Spinal cord (tissue), 10 donors: Measurements from ENCODE around the gene FAM117B. TPM values are rescaled to one million over a fixed set of nuclear protein-coding genes. Genes with fewer than 3 reads are reported as not detected.

ENCODE experiments used
- DNase-seq, 6 donors: peaks; one replicate each; pipeline versions ENCODE4 v3.0.0 to v3.0.0-alpha.2; 2013 to 2015; ENCODE audit warnings: low spot score in 6 of 6, low read depth in 4 of 6
- H3K27ac ChIP-seq: one replicate; pipeline ENCODE4 v1.5.1; 2013; ENCODE audit warnings: low read depth, low read length, control low read depth
- H3K27me3 ChIP-seq: one replicate; pipeline ENCODE4 v1.6.1; 2013; ENCODE audit warnings: low read length; ENCODE audit not compliant: control insufficient read depth, insufficient read depth
- H3K36me3 ChIP-seq: one replicate; pipeline ENCODE4 v1.6.1; 2013; ENCODE audit warnings: low read length; ENCODE audit not compliant: control insufficient read depth, insufficient read depth
- H3K4me1 ChIP-seq: one replicate; pipeline ENCODE4 v1.6.1; 2013; ENCODE audit warnings: low read length; ENCODE audit not compliant: control insufficient read depth, insufficient read depth
- H3K4me3 ChIP-seq: one replicate; pipeline ENCODE4 v1.5.1; 2013; ENCODE audit warnings: low read depth, low read length, control low read depth
- H3K9me3 ChIP-seq: one replicate; pipeline ENCODE4 v1.6.1; 2013; ENCODE audit warnings: low read length; ENCODE audit not compliant: control insufficient read depth, insufficient read depth
- WGBS: methylation state at CpG from one replicate; pipeline ENCODE4 v1.1.5; 2013; ENCODE audit warnings: missing lambda C conversion rate; ENCODE audit not compliant: insufficient coverage; 5-methylcytosine and 5-hydroxymethylcytosine counted together
- polyA plus RNA-seq, 2 donors: library from polyadenylated mRNA; unstranded; fragments of 120-200 nt; gene quantifications; one replicate each; pipeline ENCODE4 v1.2.1, GENCODE V29; 2013; ENCODE audit not compliant: insufficient read length in 2 of 2
- total RNA-seq, 2 donors: library from RNA; depleted of rRNA in 1 of 2; stranded (reverse); fragments of 120-200 nt in 1 of 2; fragments of >200 nt in 1 of 2; gene quantifications; one replicate each; pipeline versions ENCODE4 v1.2.3 to v1.2.4, GENCODE V29; 2013 to 2014
- donor health status: healthy.

FAM117B gene
- total and polyA plus RNA-seq, 4 donors, result 11.3 to 28.4 (median 23.3) TPM

- H3K27me3 ChIP-seq, result no peaks in the 10 kb centered on the region
- no peaks in the 10 kb centered on the region for H3K4me1 ChIP-seq
- peaks cover 16% of the 10 kb centered on the region for H3K9me3 ChIP-seq
- no peak overlapping the region for H3K27ac ChIP-seq
- no peak overlapping the region for H3K4me3 ChIP-seq
- WGBS, result no CpG with 5 or more reads among the region's 5 CpGs
- no peak for DNase-seq
- H3K36me3 ChIP-seq, result no peaks in the 10 kb centered on the region
These were observed 81.4 kb downstream of the FAM117B start for GRCh38 chr2:202716114-202716718.

DNA sequence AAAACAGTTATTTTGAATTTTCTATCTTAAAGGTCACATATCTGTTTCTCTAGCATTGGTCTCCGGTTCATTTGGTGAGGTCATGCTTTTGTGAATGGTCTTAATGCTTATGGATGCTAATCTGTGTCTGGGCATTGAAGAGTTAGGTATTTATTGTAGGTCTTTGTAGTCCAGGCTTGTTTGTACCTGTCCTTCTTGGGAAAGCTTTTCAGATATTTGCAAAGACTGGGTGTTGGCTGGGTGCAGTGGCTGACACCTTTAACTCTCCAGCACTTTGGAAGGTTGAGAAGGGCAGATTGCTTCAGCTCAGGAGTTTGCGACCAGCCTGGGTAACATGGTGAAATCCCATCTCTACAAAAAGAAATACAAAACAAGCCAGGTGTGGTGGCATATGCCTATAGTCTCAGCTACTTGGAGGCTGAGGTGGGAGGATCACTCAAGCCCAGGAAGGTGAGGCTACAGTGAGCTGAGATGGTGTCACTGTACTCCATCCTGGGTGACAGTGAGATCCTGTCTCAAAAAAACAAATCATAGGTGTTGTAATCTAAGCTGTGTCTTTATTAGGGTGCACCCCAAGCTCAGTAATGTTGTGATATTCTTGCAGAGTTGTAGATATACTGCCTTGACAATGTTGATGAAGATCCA lies 82.3 kb downstream of the FAM117B start:
- Histone ChIP-seq H3K9me3 (peaks cover 12% of the 10 kb centered on the region), H3K4me1 (no peaks in the 10 kb centered on the region), H3K4me3 (no peak overlapping the region), H3K36me3 (no peaks in the 10 kb centered on the region), H3K27ac (no peak overlapping the region), H3K27me3 (no peaks in the 10 kb centered on the region)
- DNase-seq, result no peak
- WGBS, result 100% methylated on average over 1 of the region's 2 CpGs

- 98% methylated on average over 3 of the region's 3 CpGs for WGBS
- H3K4me1 ChIP-seq, result no peaks in the 10 kb centered on the region
- H3K36me3 ChIP-seq, result no peaks in the 10 kb centered on the region
- H3K27me3 ChIP-seq, result no peaks in the 10 kb centered on the region
- H3K9me3 ChIP-seq, result peaks cover 8% of the 10 kb centered on the region
- no peak overlapping the region for H3K4me3 ChIP-seq
- no peak overlapping the region for H3K27ac ChIP-seq
- DNase-seq, result no peak
These were observed 83.0 kb downstream of the FAM117B start for GRCh38 chr2:202717598-202718310.

DNA sequence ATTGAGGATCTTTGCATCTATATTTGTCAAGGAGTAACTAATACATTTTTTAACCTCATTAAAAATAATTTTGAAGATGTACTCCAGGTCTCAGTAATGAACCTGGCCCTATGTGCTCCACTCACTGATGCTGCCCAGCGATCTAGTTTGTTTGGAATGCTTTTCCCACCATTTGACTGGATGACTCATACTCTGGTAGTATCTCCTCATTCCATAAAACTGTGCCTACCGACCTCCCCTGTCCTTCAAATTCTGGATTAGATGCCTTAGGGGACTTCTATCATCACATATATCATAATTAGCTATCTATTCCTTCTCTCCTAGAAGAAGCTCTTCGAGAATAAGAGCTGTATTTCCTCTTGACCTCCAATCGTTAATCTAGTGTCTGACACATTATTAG lies 83.8 kb downstream of the FAM117B start:
- 90% methylated on average over 2 of the region's 4 CpGs for WGBS
- DNase-seq, result no peak
- peaks cover 8% of the 10 kb centered on the region for H3K9me3 ChIP-seq
- no peak overlapping the region for H3K27ac ChIP-seq
- no peaks in the 10 kb centered on the region for H3K27me3 ChIP-seq
- H3K36me3 ChIP-seq, result no peaks in the 10 kb centered on the region
- no peak overlapping the region for H3K4me3 ChIP-seq
- H3K4me1 ChIP-seq, result no peaks in the 10 kb centered on the region

GRCh38 chr2:202720226-202720625 lies 85.5 kb downstream of the FAM117B start:
- H3K4me1 ChIP-seq, result no peaks in the 10 kb centered on the region
- peaks cover 1% of the 10 kb centered on the region for H3K36me3 ChIP-seq
- peaks cover 6% of the 10 kb centered on the region for H3K9me3 ChIP-seq
- WGBS, result no CpG with 5 or more reads among the region's 2 CpGs
- no peak overlapping the region for H3K27ac ChIP-seq
- DNase-seq, result no peak
- H3K4me3 ChIP-seq, result no peak overlapping the region
- H3K27me3 ChIP-seq, result no peaks in the 10 kb centered on the region

DNA sequence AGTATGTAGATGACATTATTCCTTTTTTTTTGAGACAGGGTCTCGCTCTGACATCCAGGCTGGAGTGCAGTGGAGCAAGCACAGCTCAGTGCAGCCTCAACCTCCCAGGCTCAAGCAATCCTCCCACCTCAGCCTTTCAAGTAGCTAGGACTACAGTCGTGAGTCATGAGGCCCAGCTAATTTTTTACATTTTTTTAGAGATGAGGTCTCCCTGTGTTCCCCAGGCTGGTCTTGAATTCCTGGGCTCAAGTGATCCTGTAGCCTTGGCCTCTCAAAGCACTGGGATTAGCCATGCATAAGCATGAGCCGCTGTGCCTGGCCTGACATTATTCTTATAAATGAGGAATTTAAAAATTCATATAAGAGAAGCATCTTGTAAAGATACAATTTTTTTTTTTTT lies 86.9 kb downstream of the FAM117B start:
- Histone ChIP-seq H3K27ac (no peak overlapping the region), H3K4me3 (no peak overlapping the region), H3K36me3 (peaks cover 3% of the 10 kb centered on the region), H3K9me3 (no peaks in the 10 kb centered on the region), H3K4me1 (no peaks in the 10 kb centered on the region), H3K27me3 (no peaks in the 10 kb centered on the region)
- no peak for DNase-seq
- 100% methylated on average over 1 of the region's 3 CpGs for WGBS

DNA sequence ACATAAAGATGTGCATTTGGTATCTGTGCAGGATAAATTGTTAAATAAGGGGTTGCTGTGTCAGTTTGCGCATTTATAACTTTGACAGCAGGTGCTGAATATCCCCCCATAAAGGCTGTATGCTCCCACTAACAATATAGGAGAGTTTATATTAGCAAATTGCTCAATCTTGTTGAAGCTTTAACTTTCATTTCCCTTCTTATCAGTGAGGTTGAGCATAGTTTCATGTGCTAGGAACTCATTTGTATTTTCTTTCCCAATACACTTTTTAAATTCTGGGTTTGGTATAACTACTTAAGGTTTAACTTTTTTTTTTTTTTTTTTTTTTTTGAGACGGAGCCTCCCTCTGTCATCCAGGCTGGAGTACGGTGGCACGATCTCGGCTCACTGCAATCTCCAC lies 89.0 kb downstream of the FAM117B start:
- H3K9me3 ChIP-seq, result no peaks in the 10 kb centered on the region
- no peak overlapping the region for H3K4me3 ChIP-seq
- peaks cover 3% of the 10 kb centered on the region for H3K36me3 ChIP-seq
- 100% methylated on average over 2 of the region's 5 CpGs for WGBS
- no peak for DNase-seq
- no peak overlapping the region for H3K27ac ChIP-seq
- no peaks in the 10 kb centered on the region for H3K27me3 ChIP-seq
- no peaks in the 10 kb centered on the region for H3K4me1 ChIP-seq

DNA sequence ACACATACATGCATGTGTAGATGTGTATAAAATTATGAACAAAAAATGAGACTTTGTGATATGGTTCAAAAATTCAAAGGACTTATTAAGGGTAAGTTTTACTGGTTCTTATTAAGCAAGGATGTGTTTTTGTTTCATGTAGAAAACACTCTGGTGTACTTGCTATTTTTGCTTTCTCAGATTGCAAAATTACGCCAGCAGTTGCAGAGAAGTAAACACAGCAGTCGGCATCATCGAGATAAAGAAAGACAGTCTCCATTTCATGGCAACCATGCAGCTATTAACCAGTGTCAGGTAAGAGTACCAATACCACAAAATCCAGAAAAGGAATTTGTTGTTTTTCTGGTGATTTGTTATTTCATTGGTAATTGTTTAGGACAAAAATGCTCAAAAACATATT lies 91.3 kb downstream of the FAM117B start:
- Histone ChIP-seq H3K4me1 (no peaks in the 10 kb centered on the region), H3K4me3 (no peak overlapping the region), H3K27me3 (no peaks in the 10 kb centered on the region), H3K27ac (no peak overlapping the region), H3K9me3 (no peaks in the 10 kb centered on the region), H3K36me3 (peaks cover 3% of the 10 kb centered on the region)
- no peak for DNase-seq
- no CpG with 5 or more reads among the region's 3 CpGs for WGBS

- Histone ChIP-seq H3K27me3 (no peaks in the 10 kb centered on the region), H3K36me3 (peaks cover 8% of the 10 kb centered on the region), H3K4me3 (no peak overlapping the region), H3K27ac (no peak overlapping the region), H3K9me3 (peaks cover 2% of the 10 kb centered on the region), H3K4me1 (no peaks in the 10 kb centered on the region)
- DNase-seq, result no peak
- WGBS, result no CpG with 5 or more reads among the region's 1 CpG
These were observed 102.1 kb downstream of the FAM117B start for GRCh38 chr2:202736826-202737225.

DNA sequence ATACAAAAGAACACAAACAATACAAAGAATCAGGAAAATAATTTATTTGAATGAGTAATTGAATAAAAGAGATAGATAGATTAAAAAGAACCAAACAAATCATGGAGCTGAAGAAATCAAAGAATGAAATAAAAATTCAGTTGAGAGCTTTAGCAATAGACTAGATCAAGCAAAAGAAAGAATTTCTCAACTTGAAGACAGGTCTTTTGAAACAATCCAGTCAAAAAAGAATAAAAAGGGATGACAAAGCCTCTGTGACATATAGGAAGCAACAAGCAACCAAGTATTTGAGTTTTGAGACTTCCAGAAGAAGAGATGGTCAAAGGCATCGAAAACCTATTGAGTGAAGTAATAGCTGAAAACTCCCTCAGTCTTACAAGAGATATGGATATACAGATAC lies 108.8 kb downstream of the FAM117B start:
- Histone ChIP-seq H3K27me3 (no peaks in the 10 kb centered on the region), H3K36me3 (peaks cover 5% of the 10 kb centered on the region), H3K27ac (no peak overlapping the region), H3K9me3 (peaks cover 9% of the 10 kb centered on the region), H3K4me3 (no peak overlapping the region), H3K4me1 (no peaks in the 10 kb centered on the region)
- no peak for DNase-seq
- no CpG with 5 or more reads among the region's 1 CpG for WGBS
